CD4-positive, alpha-beta T cell treated with Interleukin-17A for 4 hours (primary cell): ENCODE measurements around the gene ZFP62.
"Not testable (repeated sequence)": the region's sequence is repeated elsewhere in the genome, so short reads cannot be mapped to it uniquely, and the experiment has no call there.

Experiments
- DNase-seq: peaks from one replicate; pipeline ENCODE4 v3.0.0-alpha.2; 2020; ENCODE audit warnings: mixed read lengths

The ZFP62 gene

DNA sequence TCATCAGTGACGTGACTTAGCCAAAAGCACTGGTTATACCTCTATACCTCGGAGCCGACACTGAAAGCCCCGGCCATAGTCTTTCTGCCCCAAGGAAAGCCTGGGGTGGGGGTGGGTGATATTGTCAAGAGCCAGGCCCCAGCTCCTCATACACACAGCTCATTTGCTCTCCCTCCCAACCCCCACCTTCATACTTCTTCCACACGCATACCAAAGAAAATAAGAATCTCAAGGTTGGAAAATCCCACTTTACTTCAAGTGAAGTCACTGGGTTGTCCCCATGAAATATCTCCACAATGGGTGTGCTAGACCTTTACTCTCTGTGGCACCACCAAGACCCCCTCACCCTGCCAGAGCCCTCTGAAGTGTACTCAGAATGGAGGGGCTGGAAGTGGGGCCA lies 31.4 kb downstream of the ZFP62 start:
- no peak for DNase-seq

DNA sequence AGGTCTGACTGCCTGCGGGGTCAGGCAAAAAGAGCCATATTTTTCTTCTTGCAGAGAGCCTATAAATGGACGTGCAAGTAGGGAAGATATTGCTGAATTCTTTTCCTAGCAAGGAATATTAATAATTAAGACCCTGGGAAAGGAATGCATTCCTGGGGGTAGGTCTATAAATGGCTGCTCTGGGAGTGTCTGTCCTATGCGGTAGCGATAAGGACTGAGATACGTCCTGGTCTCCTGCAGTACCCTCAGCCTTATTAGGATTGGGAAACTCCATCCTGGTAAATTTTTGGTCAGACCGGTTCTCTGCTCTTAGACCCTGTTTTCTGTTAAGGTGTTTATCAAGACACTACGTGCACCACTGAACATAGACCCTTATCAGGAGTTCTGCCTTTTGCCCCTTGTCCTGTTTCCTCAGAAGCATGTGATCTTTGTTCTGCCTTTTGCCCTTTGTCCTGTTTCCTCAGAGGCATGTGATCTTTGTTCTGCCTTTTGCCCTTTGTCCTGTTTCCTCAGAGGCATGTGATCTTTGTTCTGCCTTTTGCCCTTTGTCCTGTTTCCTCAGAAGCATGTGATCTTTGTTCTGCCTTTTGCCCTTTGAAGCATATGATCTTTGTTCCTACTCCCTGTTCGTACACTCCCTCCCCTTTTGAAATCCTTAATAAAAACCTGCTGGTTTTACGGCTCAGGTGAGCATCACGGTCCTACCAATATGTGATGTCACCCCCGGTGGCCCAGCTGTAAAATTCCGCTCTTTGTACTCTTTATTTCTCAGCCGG lies 32.1 kb downstream of the ZFP62 start:
- DNase-seq, result not testable (repeated sequence)

DNA sequence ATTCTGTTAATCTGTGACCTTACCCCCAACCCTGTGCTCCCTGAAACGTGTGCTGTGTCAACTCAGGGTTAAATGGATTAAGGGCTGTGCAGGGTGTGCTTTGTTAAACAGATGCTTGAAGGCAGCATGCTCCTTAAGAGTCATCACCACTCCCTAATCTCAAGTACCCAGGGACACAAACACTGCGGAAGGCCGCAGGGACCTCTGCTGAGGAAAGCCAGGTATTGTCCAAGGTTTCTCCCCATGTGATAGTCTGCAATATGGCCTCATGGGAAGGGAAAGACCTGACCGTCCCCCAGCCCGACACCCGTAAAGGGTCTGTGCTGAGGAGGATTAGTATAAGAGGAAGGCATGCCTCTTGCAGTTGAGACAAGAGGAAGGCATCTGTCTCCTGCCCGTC lies 33.7 kb downstream of the ZFP62 start:
- not testable (repeated sequence) for DNase-seq

DNA sequence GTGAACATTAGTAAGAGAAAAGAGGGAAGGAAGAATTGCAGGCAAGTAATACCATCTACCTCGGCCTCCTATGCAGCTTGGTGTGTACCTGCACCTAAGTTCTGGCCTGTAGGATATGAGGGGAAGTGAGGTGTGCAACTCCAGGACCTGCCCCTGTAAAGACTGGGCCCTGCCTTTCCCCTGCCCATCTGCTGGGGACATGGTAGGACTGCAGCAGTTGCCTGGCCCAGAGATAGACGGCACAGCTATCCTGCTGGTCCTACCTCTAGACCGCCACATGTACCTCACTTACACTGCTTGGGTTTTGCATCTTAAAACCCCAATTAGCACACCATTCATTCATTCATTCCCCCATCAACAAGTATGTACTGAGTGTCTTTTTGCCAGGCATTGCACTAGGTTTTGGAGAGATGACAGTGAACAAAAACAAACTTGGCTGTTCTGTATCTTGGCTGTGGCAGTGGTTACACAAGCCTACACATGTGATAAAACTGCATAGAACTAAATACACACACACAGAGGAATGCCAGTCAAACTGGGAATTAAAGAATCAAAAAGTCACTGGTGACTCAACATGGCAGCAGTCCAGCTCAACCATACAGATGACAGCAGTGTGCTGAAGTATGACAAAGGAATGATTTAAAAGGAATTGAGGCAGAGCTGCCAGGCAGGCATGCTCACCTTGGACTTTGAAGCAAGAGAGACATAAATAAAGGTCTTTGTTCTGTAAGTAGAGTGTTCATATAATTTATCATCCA lies 35.1 kb downstream of the ZFP62 start:
- no peak for DNase-seq

DNA sequence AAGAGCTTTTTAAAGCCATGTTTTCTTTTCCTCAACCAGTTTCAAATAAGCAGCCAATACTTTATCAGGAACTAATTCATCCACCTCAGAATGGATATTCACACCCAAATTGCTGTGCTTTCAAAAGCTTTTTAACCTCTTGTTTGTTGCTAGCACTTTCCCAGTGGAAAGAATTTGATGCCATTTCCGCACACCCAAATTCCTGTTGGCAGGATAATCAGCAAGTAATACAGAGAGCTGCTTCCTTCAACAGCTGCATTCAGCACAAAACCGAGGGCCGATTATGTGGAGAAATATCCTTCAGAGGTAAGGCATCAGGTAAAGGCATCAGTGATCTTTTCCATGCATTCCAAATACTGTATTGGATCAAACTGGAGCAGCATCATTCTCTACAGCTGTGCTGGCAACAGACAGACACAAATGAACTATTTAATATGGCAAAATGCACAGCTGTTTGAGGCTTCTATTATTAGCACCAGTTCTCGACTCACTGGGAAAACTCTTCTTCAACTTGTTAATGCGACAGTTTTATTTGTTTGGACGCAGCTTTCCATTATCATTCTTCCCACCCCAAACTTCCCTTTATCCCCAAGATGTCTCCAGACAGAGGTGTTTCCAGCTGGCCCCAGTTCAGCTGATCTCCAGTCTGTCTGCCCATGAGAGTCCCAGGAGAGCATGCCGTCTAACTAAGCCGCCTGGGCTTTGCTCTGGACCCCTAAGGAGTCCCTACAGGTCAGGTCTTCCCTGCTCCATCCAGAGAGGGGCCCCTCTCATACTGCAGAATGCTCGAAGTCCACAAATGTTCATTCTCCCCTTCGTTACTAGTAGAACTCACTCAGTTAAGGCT lies 36.2 kb downstream of the ZFP62 start:
- DNase-seq, result no peak

DNA sequence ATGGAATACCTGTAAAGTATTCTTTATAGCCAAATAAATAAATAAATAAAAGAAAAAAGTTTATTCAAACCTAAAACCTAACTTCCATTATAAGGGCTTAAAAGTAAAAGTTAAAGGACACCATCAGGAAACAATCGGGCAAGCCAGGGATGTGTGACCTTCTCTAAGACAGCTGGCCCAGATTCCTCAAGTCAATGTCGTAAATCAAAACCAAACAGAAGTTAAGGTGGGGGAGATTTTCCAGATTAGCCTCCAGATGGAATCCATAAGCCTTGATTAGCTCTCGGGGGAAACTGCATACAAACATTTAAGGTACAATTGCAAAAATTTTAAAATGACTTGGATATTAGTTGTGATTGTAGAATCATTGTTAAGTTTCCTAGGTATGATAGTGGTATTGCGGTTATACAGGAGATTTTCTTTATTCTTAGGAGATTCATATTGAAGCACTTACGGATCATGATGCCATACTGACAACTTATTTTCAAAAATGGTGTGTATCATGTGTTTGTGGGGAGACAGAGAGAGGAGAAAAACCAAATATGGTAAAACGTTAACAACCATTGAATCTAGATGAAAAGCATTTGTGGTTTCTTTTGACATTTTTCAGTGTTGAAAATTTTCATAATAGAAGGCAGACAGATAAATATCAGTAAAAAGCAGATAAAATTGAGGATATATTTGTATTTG lies 37.0 kb downstream of the ZFP62 start:
- DNase-seq, result no peak

DNA sequence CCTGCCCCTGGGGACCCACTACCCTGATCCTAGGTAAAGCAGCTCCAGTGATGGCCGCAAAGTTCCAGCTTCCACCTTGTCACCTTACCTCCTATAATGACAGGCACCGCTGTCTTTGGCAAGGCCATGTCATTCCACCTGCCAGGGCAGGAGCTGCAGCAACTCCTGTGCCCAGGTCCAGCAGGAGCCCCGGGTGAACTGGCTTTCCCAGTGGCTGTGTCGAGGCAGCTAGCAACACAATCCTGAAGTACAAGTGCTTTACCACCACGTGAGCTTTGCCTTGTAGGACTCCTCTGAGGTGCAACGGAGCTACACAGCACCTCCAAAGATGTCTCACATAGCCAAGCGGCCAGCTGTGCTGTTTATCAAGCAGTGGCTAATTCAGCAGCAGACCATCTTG lies 37.7 kb downstream of the ZFP62 start:
- no peak for DNase-seq

DNA sequence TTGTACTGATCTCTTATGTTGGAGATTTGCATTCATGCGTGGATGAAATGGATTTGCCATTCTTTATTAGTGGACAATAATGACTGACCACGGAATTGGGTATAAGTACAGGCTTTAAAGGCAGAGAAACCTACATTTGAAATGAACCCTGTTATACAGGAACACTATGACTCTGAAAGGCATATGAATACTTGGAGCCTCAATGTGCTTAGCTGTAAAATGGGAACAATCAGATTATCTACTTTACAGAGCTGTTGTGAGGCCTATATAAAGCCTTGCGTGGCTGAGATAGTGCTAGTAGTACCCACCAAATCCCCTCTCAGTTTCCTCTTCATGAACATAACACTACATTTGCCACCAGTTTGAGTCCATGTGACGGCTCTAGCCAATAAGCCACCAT lies 39.5 kb downstream of the ZFP62 start:
- no peak for DNase-seq

DNA sequence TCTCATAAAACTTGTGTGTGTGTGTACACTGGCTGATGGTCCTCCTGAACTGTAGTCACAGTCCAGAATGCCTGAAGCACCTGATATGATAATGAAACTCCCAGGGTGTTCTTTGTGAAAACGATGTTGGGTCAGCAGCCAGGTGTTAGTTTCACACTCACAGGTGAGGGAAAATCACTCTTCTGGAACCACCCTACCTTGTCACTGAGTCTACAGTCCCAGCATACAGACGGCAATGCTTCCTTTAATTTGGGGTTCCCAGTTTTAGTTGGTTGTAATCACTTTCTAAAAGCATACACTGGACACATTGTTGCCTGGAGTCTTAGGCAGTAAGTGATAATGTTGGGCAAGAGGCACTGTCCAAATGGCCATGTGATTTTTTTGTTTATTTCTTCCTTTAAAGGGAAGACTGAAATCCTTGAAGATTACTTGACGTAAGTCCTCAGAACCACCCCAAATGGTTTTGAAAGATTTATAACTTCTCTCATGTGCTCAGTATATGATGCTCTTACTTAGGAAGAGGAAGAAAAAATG lies 40.2 kb downstream of the ZFP62 start:
- DNase-seq, result no peak

DNA sequence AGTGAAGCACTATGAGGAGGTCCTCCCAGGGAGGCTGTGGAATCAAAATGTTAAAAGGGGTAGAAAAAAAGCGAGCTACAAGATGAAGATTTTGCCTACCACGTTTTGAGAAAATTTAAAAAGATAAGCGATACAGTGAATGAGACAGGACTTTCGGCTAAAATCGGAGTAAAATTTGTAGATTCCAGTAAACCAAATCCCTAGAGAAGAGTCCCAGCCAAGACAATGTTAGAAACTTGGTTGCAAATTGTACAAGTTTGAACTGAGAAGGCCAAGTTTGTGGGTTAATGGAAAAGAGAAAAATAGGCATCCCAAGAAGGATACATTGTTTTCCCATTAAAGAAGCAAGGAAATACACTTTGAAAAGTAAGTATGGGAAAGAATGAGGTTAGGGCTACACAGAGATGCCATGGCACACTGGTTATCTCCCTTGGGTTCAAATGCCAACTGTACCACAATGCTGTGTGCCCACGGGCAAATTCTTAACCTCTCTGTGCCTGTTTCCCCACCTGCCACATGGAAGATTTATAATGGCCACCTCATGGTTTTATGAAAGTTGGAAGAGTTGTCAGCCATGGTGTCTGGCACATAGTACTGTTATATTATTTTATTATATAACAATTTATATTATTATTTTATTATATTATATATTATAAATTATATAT lies 42.3 kb downstream of the ZFP62 start:
- no peak for DNase-seq

DNA sequence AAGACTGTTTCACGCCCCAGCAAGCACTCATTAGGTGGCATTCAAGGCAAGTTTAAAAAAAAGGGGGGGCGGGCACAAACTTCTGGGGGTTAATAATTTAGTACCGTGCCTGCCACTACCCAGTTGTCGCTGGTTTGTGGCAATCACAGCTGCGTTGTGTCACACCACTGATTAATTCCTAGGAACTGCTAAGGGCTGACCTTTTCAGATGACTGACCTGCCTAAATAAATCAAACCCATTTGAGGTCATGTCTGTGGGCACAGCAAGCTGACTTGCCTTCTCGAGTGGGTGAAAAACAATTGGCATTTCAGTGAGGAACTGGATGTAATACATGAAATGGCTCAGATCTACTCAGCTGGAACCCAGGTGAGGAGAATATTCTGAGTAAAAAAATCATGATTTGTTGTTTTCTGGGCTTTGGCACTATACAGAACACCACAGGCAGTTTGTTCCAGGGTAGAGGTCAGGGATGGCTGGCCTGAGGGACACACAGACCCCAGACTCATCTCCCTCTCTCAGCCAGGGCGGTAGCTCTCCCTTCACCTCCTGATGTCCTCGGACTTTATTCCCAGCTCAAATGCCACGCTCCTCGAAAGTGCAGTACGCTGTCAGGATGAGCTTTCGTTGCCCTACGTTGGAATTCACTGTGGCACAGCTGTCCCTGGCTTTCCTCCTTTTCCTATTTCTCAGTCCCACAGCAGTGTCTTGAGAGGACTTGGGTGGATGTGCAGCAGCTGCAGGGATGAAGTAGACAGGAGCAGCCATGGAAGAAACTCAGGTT lies 43.0 kb downstream of the ZFP62 start:
- DNase-seq, result no peak

DNA sequence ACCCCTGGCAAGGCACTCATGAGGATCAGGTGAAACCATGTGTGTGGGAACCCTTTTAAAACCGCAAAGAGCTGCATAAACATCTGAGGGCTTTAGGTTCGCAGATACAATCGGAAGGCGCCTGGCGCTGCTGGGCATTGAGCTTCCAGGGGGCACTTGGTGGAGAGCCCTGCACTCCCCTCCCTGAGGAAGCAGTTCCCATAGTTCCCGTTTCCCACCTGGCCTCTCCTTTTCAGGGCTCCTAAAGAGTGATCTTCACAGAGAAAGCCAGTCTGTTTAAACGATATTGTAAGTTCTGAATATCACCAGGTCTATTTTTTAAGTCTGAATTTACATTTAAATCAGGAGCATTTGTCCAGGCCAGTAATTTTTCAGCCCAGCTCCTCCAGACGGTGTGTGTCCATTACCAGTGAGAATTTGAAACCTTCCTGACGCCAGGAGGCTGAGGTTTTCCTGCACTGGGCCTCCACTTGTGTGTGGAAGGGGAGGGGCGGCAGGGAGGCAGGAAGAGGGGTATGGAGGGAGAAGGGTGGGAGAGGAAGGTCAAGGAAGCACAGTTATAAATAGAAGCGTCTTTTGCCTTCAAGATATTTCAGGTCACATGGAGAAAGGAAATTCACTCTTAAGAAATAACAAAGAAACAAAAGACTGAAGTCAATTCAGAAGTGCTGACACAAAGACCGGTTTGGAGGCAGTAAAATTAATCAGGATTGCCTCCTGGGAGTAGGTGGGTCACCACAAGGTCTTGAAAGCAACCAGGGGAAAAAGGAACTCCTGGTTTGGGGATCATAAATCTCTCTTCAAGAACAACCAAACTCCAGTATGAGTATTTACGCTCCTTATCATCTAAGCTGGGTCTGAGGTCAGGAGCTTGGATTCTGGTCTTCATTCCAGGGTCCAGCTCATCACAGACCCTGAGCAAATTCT lies 44.2 kb downstream of the ZFP62 start:
- DNase-seq, result peak; percentile 45

DNA sequence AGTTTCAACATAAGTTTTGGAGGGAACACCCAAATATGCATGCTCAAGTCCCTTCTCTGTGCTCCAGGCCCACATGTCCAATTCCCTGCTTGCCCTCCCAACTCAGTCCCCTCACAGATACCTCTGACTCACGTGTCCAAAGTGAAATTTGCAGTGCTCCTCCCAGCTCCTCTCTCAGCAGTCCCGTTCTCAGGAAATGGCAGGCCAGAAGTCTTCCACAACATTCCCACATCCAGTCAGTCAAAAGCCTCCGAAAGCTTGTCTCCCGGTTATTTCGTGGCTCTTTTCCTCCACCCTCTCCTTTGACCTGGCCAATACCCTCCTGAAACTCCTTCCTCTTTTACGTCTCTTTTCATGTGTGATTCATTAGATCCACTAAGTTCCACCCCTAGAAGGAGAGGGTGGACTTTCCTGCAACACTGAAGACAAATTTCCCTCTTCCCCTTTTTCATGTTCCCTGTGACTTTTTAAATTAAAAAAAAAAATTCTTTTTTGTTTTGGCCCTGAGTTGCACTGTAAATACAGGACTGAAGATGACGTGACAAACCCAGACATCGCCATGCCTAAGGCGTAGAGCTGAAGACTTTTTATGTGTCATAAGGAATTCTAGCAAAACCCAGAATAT lies 45.7 kb downstream of the ZFP62 start:
- peak; percentile 1 for DNase-seq

DNA sequence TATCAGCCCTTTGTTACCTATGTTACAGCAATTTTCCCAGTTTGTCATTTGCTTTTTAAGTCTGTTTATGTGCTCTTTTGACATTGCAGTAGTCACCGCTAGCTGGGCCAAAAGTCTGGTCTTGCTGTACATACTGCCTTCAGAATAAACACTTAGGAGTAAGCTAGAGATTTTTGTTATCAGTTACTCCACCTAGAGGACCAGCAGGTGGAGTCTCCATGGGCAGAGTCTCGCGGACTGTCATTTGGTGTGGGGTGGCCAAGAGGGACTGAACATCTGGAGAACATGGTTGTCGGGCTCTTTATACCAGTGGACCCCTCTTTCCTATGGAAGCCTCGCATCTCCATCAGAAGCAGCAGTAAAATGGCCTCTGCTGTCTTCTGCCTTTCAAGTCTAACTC lies 47.7 kb downstream of the ZFP62 start:
- DNase-seq, result peak; percentile 31

DNA sequence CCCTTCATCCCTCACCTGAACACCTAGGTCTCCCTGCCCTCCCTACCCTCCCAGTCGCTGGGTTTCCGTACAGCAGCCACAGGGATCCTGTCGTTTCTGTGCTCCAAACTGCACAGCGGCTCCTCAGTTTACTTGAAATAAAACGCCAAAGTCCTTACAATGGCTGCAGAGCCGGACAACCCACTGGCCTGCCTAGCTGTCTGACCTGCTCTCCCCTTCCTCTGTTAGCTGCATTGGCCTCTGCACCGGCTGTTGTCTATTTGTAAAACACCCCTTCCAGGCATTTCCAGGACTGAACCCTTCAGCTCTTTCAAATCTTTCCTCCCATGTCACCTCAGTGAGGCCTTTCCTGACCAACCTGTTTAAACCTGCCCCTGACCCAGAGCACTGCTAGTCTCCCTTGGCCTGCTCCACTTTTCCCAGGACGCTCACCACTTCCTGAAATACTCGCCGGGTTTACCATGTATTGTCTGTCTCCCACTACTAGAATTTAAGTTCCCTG lies 49.4 kb downstream of the ZFP62 start:
- peak; percentile 4 for DNase-seq

DNA sequence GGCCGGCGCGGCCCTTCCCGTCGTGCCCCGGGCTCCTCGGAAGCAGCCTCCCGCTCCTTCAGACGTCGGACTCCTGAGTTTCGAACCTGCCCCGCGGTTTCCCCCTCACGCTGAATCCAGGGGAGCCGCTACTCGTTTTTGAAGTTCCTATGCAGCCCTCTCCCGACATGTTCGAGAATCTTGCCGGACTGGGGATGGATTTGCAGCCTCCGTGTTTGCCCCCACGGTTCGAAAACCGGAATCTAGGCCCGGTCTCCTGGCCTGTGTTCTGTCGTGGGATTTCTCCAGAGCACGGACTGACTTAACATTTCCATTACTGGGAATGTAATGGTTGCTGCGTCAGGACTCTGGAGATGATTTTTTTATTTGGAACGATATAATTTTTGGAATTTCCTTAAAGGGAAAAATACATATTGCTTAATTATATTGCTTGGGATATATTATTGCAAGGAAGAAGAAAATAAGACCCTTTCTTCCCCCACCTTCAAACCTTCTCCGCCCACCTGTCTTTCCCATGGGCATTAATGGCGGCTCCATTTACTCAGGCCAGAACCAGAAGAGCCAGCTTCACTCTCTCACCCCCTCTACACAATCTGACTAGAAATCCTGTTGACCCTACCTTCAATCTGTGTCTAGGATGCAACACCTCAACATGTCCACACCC lies 50.0 kb downstream of the ZFP62 start:
- DNase-seq, result no peak

DNA sequence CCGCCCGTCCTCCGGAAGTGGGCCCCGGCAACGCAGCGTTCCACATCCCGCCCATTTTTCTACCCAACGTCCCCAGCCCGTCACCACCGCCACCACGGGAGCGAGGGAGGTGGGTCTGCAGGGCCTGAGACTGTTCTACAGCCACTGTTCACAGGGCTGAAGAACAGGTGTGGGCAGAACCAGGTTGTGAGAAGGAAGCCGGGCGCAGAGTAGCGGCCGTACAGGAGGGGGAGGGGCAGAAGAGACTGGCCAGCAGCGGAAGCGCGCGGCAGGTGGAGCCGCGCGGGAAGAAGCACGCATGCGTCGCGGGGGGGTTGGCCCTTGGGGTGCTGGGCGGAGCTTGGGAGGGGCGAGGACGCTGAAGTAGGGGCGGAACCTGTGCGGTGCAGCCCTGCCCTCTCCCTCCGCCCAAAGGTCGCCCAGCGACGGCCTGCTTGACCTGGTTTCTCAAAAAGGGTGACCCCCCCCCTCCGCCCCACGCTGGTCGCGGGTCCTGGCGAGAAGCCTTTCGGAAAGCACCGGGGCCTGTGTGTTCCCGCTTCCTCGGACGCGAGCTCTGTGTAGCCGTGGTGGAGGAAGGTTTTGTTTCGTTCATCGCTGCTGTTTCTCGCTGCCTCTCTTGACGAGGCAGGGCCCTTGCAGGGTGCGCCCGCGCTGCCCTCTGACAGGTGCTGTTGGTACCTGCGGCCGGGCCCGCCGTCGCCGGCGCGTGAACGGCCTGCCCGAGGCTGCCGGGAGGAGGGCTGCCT lies 50.7 kb downstream of the ZFP62 start:
- DNase-seq, result peak; percentile 97
